ENCODE measurements around the gene CABP1.

Gene CABP1

DNA sequence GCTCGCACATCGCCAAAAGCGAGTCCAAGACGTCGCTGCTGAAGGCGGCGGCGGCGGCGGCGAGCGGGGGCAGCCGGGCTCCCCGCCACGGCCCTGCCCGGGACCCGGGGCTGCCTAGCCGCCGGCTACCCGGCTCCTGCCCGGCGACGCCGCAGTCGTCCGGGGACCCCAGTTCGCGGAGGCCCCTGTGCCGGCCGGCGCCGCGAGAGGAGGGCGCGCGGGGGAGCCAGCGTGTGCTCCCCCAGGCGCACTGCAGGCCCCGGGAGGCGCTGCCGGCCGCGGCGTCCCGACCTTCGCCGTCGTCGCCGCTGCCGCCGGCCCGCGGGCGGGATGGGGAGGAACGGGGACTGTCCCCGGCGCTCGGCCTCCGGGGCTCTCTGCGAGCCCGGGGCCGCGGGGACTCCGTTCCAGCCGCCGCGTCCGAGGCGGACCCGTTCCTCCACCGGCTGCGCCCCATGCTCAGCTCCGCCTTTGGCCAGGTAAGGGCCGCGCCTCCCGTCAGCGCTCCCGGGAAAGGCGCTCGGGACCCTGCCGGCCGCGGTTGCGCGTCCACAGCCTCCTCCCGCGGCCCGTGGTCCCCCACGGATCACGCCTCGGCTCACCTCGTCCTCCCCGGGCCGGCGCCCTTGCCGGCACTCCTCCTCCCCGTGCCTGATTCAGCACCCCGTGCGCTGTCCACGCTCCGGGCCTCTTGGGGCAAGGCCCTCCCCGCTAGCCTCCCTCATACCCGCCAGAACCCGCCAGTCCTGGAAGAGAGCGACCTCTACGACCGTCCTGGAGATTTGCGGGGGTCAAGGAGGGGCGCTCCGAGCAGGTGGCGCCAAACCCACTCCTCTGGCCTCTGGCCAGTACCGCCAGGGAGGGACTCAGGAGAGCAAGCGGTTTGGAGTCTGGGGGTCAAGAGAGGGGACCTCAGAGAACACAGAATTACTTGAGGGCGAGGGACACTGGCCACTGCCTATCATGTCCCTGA is 721 bp downstream of the CABP1 start:
- Histone ChIP-seq H3K36me3 (ENCODE audit: control insufficient read depth, insufficient read depth, low read length) (no peaks in the 10 kb centered on the region), H3K9me3 (ENCODE audit: control insufficient read depth, insufficient read depth, low read length) (no peaks in the 10 kb centered on the region), H3K4me1 (ENCODE audit: control insufficient read depth, insufficient read depth, low read length) (peaks cover 12% of the 10 kb centered on the region), H3K27ac (ENCODE audit: low read depth, low read length) (no peak overlapping the region), H3K9ac (ENCODE audit: low read depth, low read length) (no peak overlapping the region), H3K4me3 (ENCODE audit: low read depth, low read length) (peak overlapping the region; percentile 68), H3K27me3 (ENCODE audit: control insufficient read depth, insufficient read depth, low read length) (peaks cover 16% of the 10 kb centered on the region)

GRCh38 chr12:120642121-120642520 is 1.7 kb downstream of the CABP1 start:
- H3K4me1 ChIP-seq (ENCODE audit: control insufficient read depth, insufficient read depth, low read length): peaks cover 12% of the 10 kb centered on the region
- peaks cover 16% of the 10 kb centered on the region for H3K27me3 ChIP-seq (ENCODE audit: control insufficient read depth, insufficient read depth, low read length)
- no peak overlapping the region for H3K27ac ChIP-seq (ENCODE audit: low read depth, low read length)
- H3K4me3 ChIP-seq (ENCODE audit: low read depth, low read length): peak overlapping the region; percentile 68; the same call in 1 of the 2 replicates
- no peaks in the 10 kb centered on the region for H3K9me3 ChIP-seq (ENCODE audit: control insufficient read depth, insufficient read depth, low read length)
- no peaks in the 10 kb centered on the region for H3K36me3 ChIP-seq (ENCODE audit: control insufficient read depth, insufficient read depth, low read length)
- H3K9ac ChIP-seq (ENCODE audit: low read depth, low read length): no peak overlapping the region

DNA sequence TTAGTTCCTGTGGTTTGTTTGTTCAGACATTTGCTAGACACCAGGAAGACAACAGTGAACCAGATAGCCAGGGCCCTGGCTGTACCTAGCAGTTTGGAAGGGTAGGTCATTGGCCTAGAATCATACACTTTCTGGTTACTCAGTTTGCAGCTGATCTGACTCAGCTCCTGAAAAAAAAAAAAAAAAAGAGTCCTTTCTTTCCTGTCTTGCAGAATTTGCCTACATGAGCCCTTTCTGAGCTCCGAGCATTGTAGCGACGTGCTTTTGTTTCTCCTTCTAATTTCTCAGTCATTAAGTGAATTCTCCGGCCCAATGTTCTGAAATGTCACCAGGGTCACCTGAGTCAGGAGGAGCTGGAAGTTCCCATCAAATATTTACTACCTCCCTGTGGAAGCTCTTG is 2.4 kb downstream of the CABP1 start:
- H3K36me3 ChIP-seq (ENCODE audit: control insufficient read depth, insufficient read depth, low read length): no peaks in the 10 kb centered on the region
- no peak overlapping the region for H3K27ac ChIP-seq (ENCODE audit: low read depth, low read length)
- H3K9ac ChIP-seq (ENCODE audit: low read depth, low read length): no peak overlapping the region
- H3K27me3 ChIP-seq (ENCODE audit: control insufficient read depth, insufficient read depth, low read length): peaks cover 16% of the 10 kb centered on the region
- H3K4me1 ChIP-seq (ENCODE audit: control insufficient read depth, insufficient read depth, low read length): peaks cover 12% of the 10 kb centered on the region
- H3K4me3 ChIP-seq (ENCODE audit: low read depth, low read length): no peak overlapping the region
- H3K9me3 ChIP-seq (ENCODE audit: control insufficient read depth, insufficient read depth, low read length): no peaks in the 10 kb centered on the region

- H3K4me3 ChIP-seq (ENCODE audit: low read depth, low read length): no peak overlapping the region
- H3K4me1 ChIP-seq (ENCODE audit: control insufficient read depth, insufficient read depth, low read length): peaks cover 12% of the 10 kb centered on the region
- no peak overlapping the region for H3K27ac ChIP-seq (ENCODE audit: low read depth, low read length)
- peaks cover 16% of the 10 kb centered on the region for H3K27me3 ChIP-seq (ENCODE audit: control insufficient read depth, insufficient read depth, low read length)
- H3K9me3 ChIP-seq (ENCODE audit: control insufficient read depth, insufficient read depth, low read length): no peaks in the 10 kb centered on the region
- H3K36me3 ChIP-seq (ENCODE audit: control insufficient read depth, insufficient read depth, low read length): no peaks in the 10 kb centered on the region
- H3K9ac ChIP-seq (ENCODE audit: low read depth, low read length): no peak overlapping the region
These were observed 3.1 kb downstream of the CABP1 start for GRCh38 chr12:120643574-120643973.

GRCh38 chr12:120646044-120646443 is 5.6 kb downstream of the CABP1 start:
- Histone ChIP-seq H3K4me1 (ENCODE audit: control insufficient read depth, insufficient read depth, low read length) (peaks cover 12% of the 10 kb centered on the region), H3K9ac (ENCODE audit: low read depth, low read length) (no peak overlapping the region), H3K4me3 (ENCODE audit: low read depth, low read length) (no peak overlapping the region), H3K27ac (ENCODE audit: low read depth, low read length) (no peak overlapping the region), H3K36me3 (ENCODE audit: control insufficient read depth, insufficient read depth, low read length) (no peaks in the 10 kb centered on the region), H3K27me3 (ENCODE audit: control insufficient read depth, insufficient read depth, low read length) (peaks cover 16% of the 10 kb centered on the region), H3K9me3 (ENCODE audit: control insufficient read depth, insufficient read depth, low read length) (no peaks in the 10 kb centered on the region)

DNA sequence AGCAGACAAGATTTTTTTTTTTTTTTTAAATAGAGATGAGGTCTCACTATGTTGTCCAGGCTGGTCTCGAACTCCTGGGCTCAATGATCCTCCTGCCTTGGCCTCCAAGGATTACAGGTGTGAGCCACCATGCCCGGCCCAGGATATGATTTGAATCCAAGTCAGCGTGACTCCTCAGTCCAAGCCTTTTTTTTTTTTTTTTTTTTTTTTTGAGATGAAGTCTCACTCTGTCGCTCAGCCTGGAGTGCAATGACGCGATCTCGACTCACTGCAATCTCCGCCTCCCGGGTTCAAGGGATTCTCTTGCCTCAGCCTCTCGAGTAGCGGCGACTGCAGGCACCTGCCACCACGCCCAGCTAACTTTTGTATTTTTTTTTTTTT is 6.9 kb downstream of the CABP1 start:
- peaks cover 10% of the 10 kb centered on the region; the same call in 1 of the 2 replicates for H3K4me1 ChIP-seq (ENCODE audit: control insufficient read depth, insufficient read depth, low read length)
- H3K36me3 ChIP-seq (ENCODE audit: control insufficient read depth, insufficient read depth, low read length): no peaks in the 10 kb centered on the region
- H3K27ac ChIP-seq (ENCODE audit: low read depth, low read length): no peak overlapping the region
- peaks cover 6% of the 10 kb centered on the region for H3K27me3 ChIP-seq (ENCODE audit: control insufficient read depth, insufficient read depth, low read length)
- H3K4me3 ChIP-seq (ENCODE audit: low read depth, low read length): no peak overlapping the region
- H3K9ac ChIP-seq (ENCODE audit: low read depth, low read length): no peak overlapping the region
- H3K9me3 ChIP-seq (ENCODE audit: control insufficient read depth, insufficient read depth, low read length): no peaks in the 10 kb centered on the region

GRCh38 chr12:120649442-120650232 is 9.2 kb downstream of the CABP1 start:
- H3K27ac ChIP-seq (ENCODE audit: low read depth, low read length): no peak overlapping the region
- no peaks in the 10 kb centered on the region for H3K36me3 ChIP-seq (ENCODE audit: control insufficient read depth, insufficient read depth, low read length)
- H3K27me3 ChIP-seq (ENCODE audit: control insufficient read depth, insufficient read depth, low read length): no peaks in the 10 kb centered on the region
- no peak overlapping the region for H3K9ac ChIP-seq (ENCODE audit: low read depth, low read length)
- H3K9me3 ChIP-seq (ENCODE audit: control insufficient read depth, insufficient read depth, low read length): no peaks in the 10 kb centered on the region
- no peak overlapping the region for H3K4me3 ChIP-seq (ENCODE audit: low read depth, low read length)
- peaks cover 10% of the 10 kb centered on the region; the same call in 1 of the 2 replicates for H3K4me1 ChIP-seq (ENCODE audit: control insufficient read depth, insufficient read depth, low read length)

DNA sequence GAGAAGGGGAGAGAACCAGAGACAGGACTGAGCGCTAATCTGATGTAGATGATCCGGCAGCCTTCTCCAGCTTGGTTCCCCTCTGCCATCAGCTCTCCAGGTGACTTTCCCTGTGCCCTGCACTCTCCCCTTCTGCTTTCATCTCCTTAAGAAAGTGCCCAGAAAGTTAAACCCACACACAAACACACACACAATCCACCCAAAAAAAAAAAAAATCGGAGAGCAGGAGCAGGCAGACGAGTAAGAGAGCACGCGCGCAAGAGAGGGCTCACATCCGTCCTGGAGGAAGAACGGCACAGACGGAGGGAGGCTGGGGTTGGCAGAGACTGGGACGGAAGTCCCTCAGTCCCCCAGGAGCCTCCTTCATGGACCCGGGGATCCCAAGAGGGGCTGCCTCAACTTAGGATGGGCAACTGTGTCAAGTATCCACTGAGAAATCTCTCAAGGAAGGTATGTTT is 9.8 kb downstream of the CABP1 start:
- H3K9me3 ChIP-seq (ENCODE audit: control insufficient read depth, insufficient read depth, low read length): no peaks in the 10 kb centered on the region
- no peaks in the 10 kb centered on the region for H3K27me3 ChIP-seq (ENCODE audit: control insufficient read depth, insufficient read depth, low read length)
- H3K4me1 ChIP-seq (ENCODE audit: control insufficient read depth, insufficient read depth, low read length): peaks cover 10% of the 10 kb centered on the region; the same call in 1 of the 2 replicates
- no peak overlapping the region for H3K27ac ChIP-seq (ENCODE audit: low read depth, low read length)
- H3K4me3 ChIP-seq (ENCODE audit: low read depth, low read length): no peak overlapping the region
- H3K9ac ChIP-seq (ENCODE audit: low read depth, low read length): no peak overlapping the region
- H3K36me3 ChIP-seq (ENCODE audit: control insufficient read depth, insufficient read depth, low read length): no peaks in the 10 kb centered on the region

DNA sequence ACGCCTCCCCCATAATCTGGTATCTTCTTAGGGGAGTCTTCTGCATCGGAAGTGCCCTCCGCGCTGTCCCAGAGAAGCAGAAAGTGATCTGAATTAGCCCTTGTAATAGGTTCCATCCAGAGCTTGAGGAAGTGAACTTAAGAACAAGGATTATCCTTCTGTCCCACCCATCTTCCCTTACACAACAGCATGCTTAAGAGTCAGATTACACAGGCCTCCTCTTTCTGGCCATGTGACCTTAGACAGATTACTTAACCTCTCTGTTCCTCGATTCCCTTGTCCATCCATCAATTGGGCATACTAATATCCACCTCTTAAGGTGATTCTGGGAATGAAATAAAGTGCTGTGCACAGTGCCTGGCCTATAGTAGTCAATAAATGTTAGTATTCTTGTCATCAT is 11.4 kb downstream of the CABP1 start:
- Histone ChIP-seq H3K27me3 (ENCODE audit: control insufficient read depth, insufficient read depth, low read length) (no peaks in the 10 kb centered on the region), H3K27ac (ENCODE audit: low read depth, low read length) (no peak overlapping the region), H3K9ac (ENCODE audit: low read depth, low read length) (no peak overlapping the region), H3K4me3 (ENCODE audit: low read depth, low read length) (no peak overlapping the region), H3K36me3 (ENCODE audit: control insufficient read depth, insufficient read depth, low read length) (no peaks in the 10 kb centered on the region), H3K9me3 (ENCODE audit: control insufficient read depth, insufficient read depth, low read length) (no peaks in the 10 kb centered on the region), H3K4me1 (ENCODE audit: control insufficient read depth, insufficient read depth, low read length) (peaks cover 10% of the 10 kb centered on the region; the same call in 1 of the 2 replicates)

DNA sequence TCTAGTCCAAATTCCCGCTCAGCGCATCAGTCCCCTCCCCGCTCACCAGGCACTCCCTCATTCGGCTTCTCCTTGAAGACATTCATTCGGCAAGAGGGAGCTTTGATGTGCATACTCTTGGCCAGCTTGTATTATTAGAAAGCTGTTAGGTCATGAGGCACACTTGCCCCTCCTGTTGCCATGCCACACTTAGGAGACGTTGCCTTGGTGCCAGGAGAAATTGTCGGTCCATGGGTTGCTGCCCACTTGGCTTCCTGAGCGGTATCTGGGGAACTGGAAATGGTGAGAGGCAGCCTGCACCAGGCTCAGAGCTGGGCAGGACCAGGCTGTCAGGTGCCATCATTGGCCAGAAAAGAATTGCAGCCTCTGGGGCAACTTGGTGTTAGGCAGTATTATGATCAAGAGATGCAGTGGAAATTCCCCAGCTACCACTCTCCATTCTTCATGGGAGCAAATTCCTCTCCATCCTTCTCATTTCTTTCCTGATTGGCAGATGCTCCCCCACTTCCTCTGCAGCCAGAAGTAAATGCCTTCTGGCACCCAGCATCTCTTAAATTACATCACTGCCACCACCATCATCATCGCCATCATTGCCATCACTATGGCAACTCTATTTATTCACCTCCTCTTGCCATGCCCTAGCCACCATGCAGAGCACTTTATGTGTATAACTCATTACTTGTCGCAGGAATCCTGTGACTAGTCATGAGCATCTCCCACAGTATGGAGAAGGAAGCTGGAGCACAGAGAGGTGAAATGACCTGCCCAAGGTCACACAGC is 12.4 kb downstream of the CABP1 start:
- H3K4me3 ChIP-seq (ENCODE audit: low read depth, low read length): no peak overlapping the region
- H3K9me3 ChIP-seq (ENCODE audit: control insufficient read depth, insufficient read depth, low read length): no peaks in the 10 kb centered on the region
- no peaks in the 10 kb centered on the region for H3K27me3 ChIP-seq (ENCODE audit: control insufficient read depth, insufficient read depth, low read length)
- peaks cover 10% of the 10 kb centered on the region; the same call in 1 of the 2 replicates for H3K4me1 ChIP-seq (ENCODE audit: control insufficient read depth, insufficient read depth, low read length)
- no peaks in the 10 kb centered on the region for H3K36me3 ChIP-seq (ENCODE audit: control insufficient read depth, insufficient read depth, low read length)
- no peak overlapping the region for H3K9ac ChIP-seq (ENCODE audit: low read depth, low read length)
- no peak overlapping the region for H3K27ac ChIP-seq (ENCODE audit: low read depth, low read length)

All from HUES48 (cell line).